CD4-positive, alpha-beta T cell treated with Interleukin-1 beta for 1 hour (primary cell): ENCODE results near the gene SLC26A11.
"Not testable (repeated sequence)": the region's sequence is repeated elsewhere in the genome, so short reads cannot be mapped to it uniquely, and the experiment has no call there.

Experiments
- DNase-seq, 2 donors: peaks; one replicate each; pipeline ENCODE4 v3.0.0-alpha.2; 2020 to 2022

The SLC26A11 gene

GRCh38 chr17:80196652-80197051, 23.6 kb upstream of the SLC26A11 start:
- no peak for DNase-seq

- no peak for DNase-seq
Measured at GRCh38 chr17:80198144-80198661, 22.0 kb upstream of the SLC26A11 start.

- DNase-seq = not testable (repeated sequence)
Measured at GRCh38 chr17:80199295-80199694, 20.9 kb upstream of the SLC26A11 start.

- no peak for DNase-seq
Measured at GRCh38 chr17:80201446-80201845, 18.8 kb upstream of the SLC26A11 start.

- no peak for DNase-seq
Measured at GRCh38 chr17:80202197-80202596, 18.0 kb upstream of the SLC26A11 start.

GRCh38 chr17:80203471-80203963, 16.7 kb upstream of the SLC26A11 start:
- DNase-seq = no peak

- DNase-seq = no peak
Measured at GRCh38 chr17:80204626-80205468, 15.4 kb upstream of the SLC26A11 start.

GRCh38 chr17:80205811-80206210, 14.4 kb upstream of the SLC26A11 start:
- DNase-seq = no peak

- no peak for DNase-seq
Measured at GRCh38 chr17:80208050-80208449, 12.2 kb upstream of the SLC26A11 start.

GRCh38 chr17:80209765-80210164, 10.5 kb upstream of the SLC26A11 start:
- no peak for DNase-seq

GRCh38 chr17:80210348-80211108, 9.7 kb upstream of the SLC26A11 start:
- no peak for DNase-seq

- DNase-seq = no peak
Measured at GRCh38 chr17:80212109-80212508, 8.1 kb upstream of the SLC26A11 start.

GRCh38 chr17:80212511-80212910, 7.7 kb upstream of the SLC26A11 start:
- DNase-seq = no peak

GRCh38 chr17:80212962-80213642, 7.1 kb upstream of the SLC26A11 start:
- peak in 1 of 2 donors; percentile 52 for DNase-seq

- no peak for DNase-seq
Measured at GRCh38 chr17:80213643-80213975, 6.6 kb upstream of the SLC26A11 start.

- no peak for DNase-seq
Measured at GRCh38 chr17:80214012-80214877, 6.0 kb upstream of the SLC26A11 start.

GRCh38 chr17:80214878-80215210, 5.4 kb upstream of the SLC26A11 start:
- DNase-seq = no peak

- no peak for DNase-seq
Measured at GRCh38 chr17:80216473-80217456, 3.5 kb upstream of the SLC26A11 start.

GRCh38 chr17:80217703-80218362, 2.4 kb upstream of the SLC26A11 start:
- DNase-seq = no peak

- DNase-seq = no peak
Measured at GRCh38 chr17:80218391-80218790, 1.8 kb upstream of the SLC26A11 start.
